K562 (cell line): ENCODE results near the gene SYNGR1. TPM values are rescaled to one million over a fixed set of nuclear protein-coding genes. Genes with fewer than 3 reads are reported as not detected.

Experiments
- ATAC-seq: fragments of 200-7000 bp; cut with Tn5 transposase; 3 replicates; pipeline ENCODE4 v1.9.1; 2020; ENCODE audit warnings: moderate library complexity
- BruUV-seq: library from RNA; stranded (reverse); fragments of 400-500 nt; replicated peaks from 2 replicates; lab custom pipeline; 2021; lab: Mats Ljungman, UMichigan
- CTCF ChIA-PET: fragments of 300-600 bp; formaldehyde crosslinking; extraction: SDS; loops from one replicate; lab custom pipeline; 2021; ENCODE audit warnings: low intra/inter-chr PET ratio; lab: Yijun Ruan, JAX
- POLR2A ChIA-PET: fragments of 300-600, 350-650 bp; sonication (Branson Sonifier 250); formaldehyde crosslinking; extraction: SDS; loops from one replicate; lab custom pipeline; 2021; ENCODE audit warnings: antibody characterized with exemption, inconsistent platforms; lab: Yijun Ruan, JAX
- DNase-seq, 4 experiments: peaks; one replicate each; pipeline versions ENCODE4 v3.0.0 to v3.0.0-alpha.2; 2011 to 2018; ENCODE audit warnings: low spot score in 3 of 4, mixed read lengths in 3 of 4; ENCODE audit errors: extremely low read depth in 1 of 4
- FAIRE-seq: peaks from 2 replicates; lab custom pipeline; 2011; peaks lifted over from hg19 to GRCh38; lab: Jason Lieb, UNC
- H2AFZ ChIP-seq: 2 replicates; pipeline ENCODE4 v1.6.0; 2011; ENCODE audit warnings: low read depth, low read length, control low read depth, inconsistent platforms
- H3K27ac ChIP-seq: fragments of 200-600 bp; 3 replicates; pipeline ENCODE4 v1.8.0; 2011; ENCODE audit warnings: low read depth, mild to moderate bottlenecking, control low read depth, inconsistent platforms, low read length, moderate library complexity, mixed read lengths; ENCODE audit errors: extremely low read depth
- H3K27me3 ChIP-seq, 2 experiments: fragments of 300-600 bp in 1 of 2; 2 replicates in 1 of 2; 3 replicates in 1 of 2; pipeline versions ENCODE4 v1.6.0 to v1.8.0; 2011; ENCODE audit warnings: inconsistent platforms in 2 of 2, low read length in 2 of 2, mild to moderate bottlenecking in 1 of 2, mixed read lengths in 1 of 2, moderate library complexity in 1 of 2; ENCODE audit not compliant: control insufficient read depth in 2 of 2, insufficient read depth in 2 of 2
- H3K36me3 ChIP-seq: fragments of 300-600 bp; 3 replicates; pipeline ENCODE4 v1.8.0; 2011; ENCODE audit warnings: mild to moderate bottlenecking, low read length, inconsistent platforms; ENCODE audit not compliant: control insufficient read depth, insufficient read depth
- H3K4me1 ChIP-seq, 2 experiments: fragments of 200-600 bp in 1 of 2; replicated peaks in 1 of 2; 2 replicates in 1 of 2; 3 replicates in 1 of 2; pipeline versions ENCODE4 v1.5.1 to v1.8.0; 2011; ENCODE audit warnings: inconsistent platforms in 2 of 2, low read length in 2 of 2, mild to moderate bottlenecking in 1 of 2, mixed read lengths in 1 of 2, moderate library complexity in 1 of 2; ENCODE audit not compliant: control insufficient read depth in 2 of 2, insufficient read depth in 2 of 2
- H3K4me2 ChIP-seq: 2 replicates; pipeline ENCODE4 v1.6.1; 2011; ENCODE audit warnings: low read length, control low read depth, inconsistent platforms, mixed read lengths; ENCODE audit not compliant: insufficient read depth
- H3K4me3 ChIP-seq: fragments of 200-600 bp; sonication (generic), shearing (Covaris generic); 2 replicates; pipeline ENCODE4 v1.5.1; 2016; ENCODE audit warnings: control low read depth, inconsistent platforms
- H3K79me2 ChIP-seq: fragments of 200-600 bp; 3 replicates; pipeline ENCODE4 v1.8.0; 2011; ENCODE audit warnings: low read length, inconsistent platforms; ENCODE audit not compliant: control insufficient read depth, insufficient read depth
- H3K9ac ChIP-seq, 2 experiments: 2 replicates each; pipeline versions ENCODE4 v1.6.0 to v1.6.1; 2011; ENCODE audit warnings: low read depth in 2 of 2, low read length in 2 of 2, control low read depth in 1 of 2, inconsistent platforms in 1 of 2, mild to moderate bottlenecking in 1 of 2, mixed read lengths in 1 of 2; ENCODE audit not compliant: insufficient read depth in 1 of 2
- H3K9me1 ChIP-seq: one replicate; pipeline ENCODE4 v1.6.0; 2011; ENCODE audit warnings: inconsistent platforms, mild to moderate bottlenecking, low read length, moderate library complexity; ENCODE audit not compliant: control insufficient read depth, insufficient read depth
- H3K9me3 ChIP-seq: replicated peaks from 2 replicates; pipeline ENCODE4 v1.5.1; 2011; ENCODE audit warnings: low read depth, low read length, inconsistent platforms; ENCODE audit not compliant: control insufficient read depth, insufficient read depth
- H4K20me1 ChIP-seq: replicated peaks from 2 replicates; pipeline ENCODE4 v1.6.1; 2011; ENCODE audit warnings: low read length, inconsistent platforms, mixed read lengths; ENCODE audit not compliant: control insufficient read depth, insufficient read depth
- ELF2 ChIP-seq: fragments of 250-450 bp; sonication (Bioruptor Pico); IDR thresholded peaks from 2 replicates; pipeline ENCODE4 v1.5.0; 2021; ENCODE audit warnings: mild to moderate bottlenecking
- ETS2 ChIP-seq: IDR thresholded peaks from 2 replicates; pipeline ENCODE4 v1.6.1; 2016; ENCODE audit warnings: borderline replicate concordance, missing genetic modification characterization, mild to moderate bottlenecking, moderate library complexity, missing compliant biosample characterization; ENCODE audit not compliant: poor library complexity, severe bottlenecking
- FOXA3 ChIP-seq, 2 experiments: fragments of 450-650 bp in 1 of 2; sonication (generic) in 1 of 2; formaldehyde crosslinking; IDR thresholded peaks in 1 of 2; conservative IDR thresholded peaks in 1 of 2; 2 replicates each; pipeline versions ENCODE4 v1.4.0 to v1.8.0; 2020 to 2022; ENCODE audit warnings: mild to moderate bottlenecking in 2 of 2, missing genetic modification reagents in 1 of 2
- HNRNPLL ChIP-seq: fragments of 200-400 bp; formaldehyde crosslinking; IDR thresholded peaks from 2 replicates; pipeline ENCODE4 v1.6.1; 2017; ENCODE audit warnings: low read length, low read depth, mild to moderate bottlenecking; ENCODE audit not compliant: poor library complexity, severe bottlenecking
- JUND ChIP-seq, 2 experiments: IDR thresholded peaks; 2 replicates in 1 of 2; 3 replicates in 1 of 2; pipeline ENCODE4 v1.6.1; 2011; ENCODE audit warnings: borderline replicate concordance in 2 of 2, low read depth in 2 of 2, low read length in 2 of 2, improper control_type of control experiment in 1 of 2, missing biosample characterization in 1 of 2, missing genetic modification characterization in 1 of 2, missing genetic modification reagents in 1 of 2
- LEF1 ChIP-seq: fragments of 450-650 bp; IDR thresholded peaks from 2 replicates; pipeline ENCODE4 v1.6.1; 2016; ENCODE audit warnings: mild to moderate bottlenecking
- RBM22 ChIP-seq: fragments of 200-400 bp; formaldehyde crosslinking; IDR thresholded peaks from 2 replicates; pipeline ENCODE4 v1.6.1; 2018; ENCODE audit warnings: low read length, low read depth; ENCODE audit not compliant: poor library complexity, severe bottlenecking
- SMARCA4 ChIP-seq: fragments of 450-650 bp; IDR thresholded peaks from 2 replicates; pipeline ENCODE4 v1.6.1; 2016
- TBP ChIP-seq: optimal IDR thresholded peaks from 2 replicates; pipeline ENCODE3; 2011; ENCODE audit warnings: low read depth, low read length, improper control_type of control experiment
- TRIM28 ChIP-seq: fragments of 450-650 bp; IDR thresholded peaks from 2 replicates; pipeline ENCODE4 v1.6.1; 2017
- ZEB2 ChIP-seq: fragments of 450-650 bp; IDR thresholded peaks from 2 replicates; pipeline ENCODE4 v1.6.1; 2016
- ZKSCAN1 ChIP-seq: fragments of 150-350 bp; IDR thresholded peaks from 2 replicates; pipeline ENCODE4 v1.6.1; 2016; ENCODE audit warnings: low read depth, low read length
- WGBS: fragments of 100-300 bp; shearing (Covaris generic); methylation state at CpG from one replicate; pipeline ENCODE4 v1.1.6; 2016; ENCODE audit warnings: low coverage, mixed read lengths; ENCODE audit not compliant: insufficient coverage; ENCODE audit errors: missing lambda C conversion rate; 5-methylcytosine and 5-hydroxymethylcytosine counted together
- in situ Hi-C: fragments of 300-500 bp; cut with MboI; formaldehyde crosslinking; loops from 4 replicates; pipeline ENCODE4 v1.15.0; 2018; ENCODE audit warnings: inconsistent platforms, mixed read lengths
- intact Hi-C: fragments of 100-400 bp; cut with micrococcal nuclease; formaldehyde crosslinking; loops from 2 replicates; pipeline ENCODE4 v1.14.2; 2022
- polyA plus RNA-seq, 8 experiments: library from polyadenylated mRNA; depleted of rRNA in 4 of 8; stranded (reverse) in 5 of 8; unstranded in 3 of 8; fragments of >200 nt; fragmentation: Nextera tagmentation in 2 of 8; fragmentation: Illumina TruSeq in 1 of 8; extraction: Ambion mirVana in 2 of 8; extraction: Trizol in 1 of 8; gene quantifications; 2 replicates each; pipeline versions ENCODE4 v1.2.1 to v1.2.3, GENCODE V29; 2011 to 2014; ENCODE audit warnings: inconsistent platforms in 1 of 8, missing spikeins in 1 of 8
- total RNA-seq, 7 experiments: library from RNA; depleted of rRNA in 6 of 7; stranded (reverse); fragments of >200 nt in 6 of 7; fragmentation: Illumina TruSeq in 2 of 7; extraction: Trizol in 2 of 7; gene quantifications; 2 replicates each; pipeline versions ENCODE4 v1.2.1 to v1.2.3, GENCODE V29; 2011 to 2021; ENCODE audit warnings: low replicate concordance in 1 of 7
- TF ChIP-seq, protein P1 (sequence below): fragments of 250-450 bp; sonication (Bioruptor Pico); IDR thresholded peaks from 2 replicates; pipeline ENCODE4 v1.8.0; 2021; ENCODE audit warnings: moderate library complexity, mild to moderate bottlenecking, inconsistent platforms
- TF ChIP-seq, protein P2 (sequence below): fragments of 250-450 bp; sonication (Bioruptor Pico); IDR thresholded peaks from 2 replicates; pipeline ENCODE4 v1.8.0; 2022; ENCODE audit warnings: inconsistent platforms
- TF ChIP-seq, protein P3 (sequence below): fragments of 450-650 bp; IDR thresholded peaks from 2 replicates; pipeline ENCODE4 v1.6.1; 2016; ENCODE audit warnings: mild to moderate bottlenecking

Gene SYNGR1
- total and polyA plus RNA-seq, 9 of the 15 experiments (the other 6 are each of a cell fraction or from before 2014, with no cell fraction given) = 1.8 to 15.9 (median 5.5) TPM

DNA sequence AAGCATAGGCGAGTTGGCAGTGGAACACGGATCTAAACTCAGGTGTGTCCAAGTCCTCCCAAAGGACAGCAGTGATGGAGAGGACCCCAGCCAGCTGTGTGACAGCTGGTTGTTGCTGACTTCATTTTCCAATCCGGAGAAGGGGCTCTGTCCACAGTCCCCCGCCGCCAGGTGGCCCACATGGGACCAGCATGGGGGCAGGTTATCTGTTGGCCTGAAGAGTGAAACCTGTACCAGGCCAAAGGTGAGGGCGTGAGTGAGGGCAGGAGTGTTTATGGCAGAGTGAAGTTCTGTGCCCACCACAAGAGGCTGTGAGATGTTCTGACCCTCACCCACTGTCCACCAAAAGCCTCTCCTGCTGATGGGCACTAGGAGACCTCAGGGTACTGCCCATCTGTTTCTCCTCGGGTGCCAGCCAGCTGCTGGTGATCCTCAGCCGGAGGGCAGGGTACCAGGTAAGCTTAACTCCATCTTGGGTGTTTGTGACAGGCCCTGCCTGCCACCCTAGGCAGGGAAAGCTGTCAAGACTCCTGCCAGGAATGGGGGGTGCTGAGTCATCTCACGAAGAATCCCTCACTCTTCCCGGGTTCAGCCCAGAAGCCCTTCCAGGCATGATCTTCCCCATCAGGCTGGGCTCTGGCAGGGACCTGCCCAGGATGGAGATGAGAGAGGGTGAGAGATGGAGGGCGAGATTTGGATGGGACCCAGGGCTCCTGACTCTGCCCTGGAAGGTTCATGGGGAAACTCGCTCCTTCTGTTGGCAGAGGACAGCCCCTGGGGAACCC lies 34.2 kb downstream of the SYNGR1 start:
- ChIA-PET POLR2A (interaction anchor here (0.6 to 0.8 kb wide), 3 partner anchors 15 to 34 kb away, joined by 3 read pairs; no protein-coding TSS in a partner anchor), CTCF (no interaction called here)
- no peaks in the 10 kb centered on the region for H3K27me3 ChIP-seq
- no peaks in the 10 kb centered on the region for H3K36me3 ChIP-seq
- H3K4me2 ChIP-seq = no peak overlapping the region
- WGBS = 59% methylated on average over 7 of the region's 12 CpGs
- no peak overlapping the region for H2AFZ ChIP-seq
- TF ChIP-seq HNRNPLL (no peak), SMARCA4 (no peak), ZKSCAN1 (no peak), ETS2 (tag) (no peak), TRIM28 (no peak), ZEB2 (no peak), TBP (no peak), ELF2 (no peak), FOXA3 (CRISPR knock-in tag; conservative IDR thresholded peaks at IDR 0.05 in 1 of 2, IDR thresholded peaks at IDR 0.05 in 1 of 2) (no peak), JUND (IDR thresholded peaks at IDR 0.05; ENCODE audit: borderline replicate concordance, low read depth, low read length) (no peak), JUND (tag; IDR thresholded peaks at IDR 0.05; ENCODE audit: borderline replicate concordance, low read depth, low read length) (no peak), LEF1 (no peak), RBM22 (no peak)
- TF ChIP-seq, protein P1, sequence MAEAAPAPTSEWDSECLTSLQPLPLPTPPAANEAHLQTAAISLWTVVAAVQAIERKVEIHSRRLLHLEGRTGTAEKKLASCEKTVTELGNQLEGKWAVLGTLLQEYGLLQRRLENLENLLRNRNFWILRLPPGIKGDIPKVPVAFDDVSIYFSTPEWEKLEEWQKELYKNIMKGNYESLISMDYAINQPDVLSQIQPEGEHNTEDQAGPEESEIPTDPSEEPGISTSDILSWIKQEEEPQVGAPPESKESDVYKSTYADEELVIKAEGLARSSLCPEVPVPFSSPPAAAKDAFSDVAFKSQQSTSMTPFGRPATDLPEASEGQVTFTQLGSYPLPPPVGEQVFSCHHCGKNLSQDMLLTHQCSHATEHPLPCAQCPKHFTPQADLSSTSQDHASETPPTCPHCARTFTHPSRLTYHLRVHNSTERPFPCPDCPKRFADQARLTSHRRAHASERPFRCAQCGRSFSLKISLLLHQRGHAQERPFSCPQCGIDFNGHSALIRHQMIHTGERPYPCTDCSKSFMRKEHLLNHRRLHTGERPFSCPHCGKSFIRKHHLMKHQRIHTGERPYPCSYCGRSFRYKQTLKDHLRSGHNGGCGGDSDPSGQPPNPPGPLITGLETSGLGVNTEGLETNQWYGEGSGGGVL (CRISPR knock-in tag) = no peak
- TF ChIP-seq, protein P2, sequence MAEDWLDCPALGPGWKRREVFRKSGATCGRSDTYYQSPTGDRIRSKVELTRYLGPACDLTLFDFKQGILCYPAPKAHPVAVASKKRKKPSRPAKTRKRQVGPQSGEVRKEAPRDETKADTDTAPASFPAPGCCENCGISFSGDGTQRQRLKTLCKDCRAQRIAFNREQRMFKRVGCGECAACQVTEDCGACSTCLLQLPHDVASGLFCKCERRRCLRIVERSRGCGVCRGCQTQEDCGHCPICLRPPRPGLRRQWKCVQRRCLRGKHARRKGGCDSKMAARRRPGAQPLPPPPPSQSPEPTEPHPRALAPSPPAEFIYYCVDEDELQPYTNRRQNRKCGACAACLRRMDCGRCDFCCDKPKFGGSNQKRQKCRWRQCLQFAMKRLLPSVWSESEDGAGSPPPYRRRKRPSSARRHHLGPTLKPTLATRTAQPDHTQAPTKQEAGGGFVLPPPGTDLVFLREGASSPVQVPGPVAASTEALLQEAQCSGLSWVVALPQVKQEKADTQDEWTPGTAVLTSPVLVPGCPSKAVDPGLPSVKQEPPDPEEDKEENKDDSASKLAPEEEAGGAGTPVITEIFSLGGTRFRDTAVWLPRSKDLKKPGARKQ (CRISPR knock-in tag) = no peak
- TF ChIP-seq, protein P3, sequence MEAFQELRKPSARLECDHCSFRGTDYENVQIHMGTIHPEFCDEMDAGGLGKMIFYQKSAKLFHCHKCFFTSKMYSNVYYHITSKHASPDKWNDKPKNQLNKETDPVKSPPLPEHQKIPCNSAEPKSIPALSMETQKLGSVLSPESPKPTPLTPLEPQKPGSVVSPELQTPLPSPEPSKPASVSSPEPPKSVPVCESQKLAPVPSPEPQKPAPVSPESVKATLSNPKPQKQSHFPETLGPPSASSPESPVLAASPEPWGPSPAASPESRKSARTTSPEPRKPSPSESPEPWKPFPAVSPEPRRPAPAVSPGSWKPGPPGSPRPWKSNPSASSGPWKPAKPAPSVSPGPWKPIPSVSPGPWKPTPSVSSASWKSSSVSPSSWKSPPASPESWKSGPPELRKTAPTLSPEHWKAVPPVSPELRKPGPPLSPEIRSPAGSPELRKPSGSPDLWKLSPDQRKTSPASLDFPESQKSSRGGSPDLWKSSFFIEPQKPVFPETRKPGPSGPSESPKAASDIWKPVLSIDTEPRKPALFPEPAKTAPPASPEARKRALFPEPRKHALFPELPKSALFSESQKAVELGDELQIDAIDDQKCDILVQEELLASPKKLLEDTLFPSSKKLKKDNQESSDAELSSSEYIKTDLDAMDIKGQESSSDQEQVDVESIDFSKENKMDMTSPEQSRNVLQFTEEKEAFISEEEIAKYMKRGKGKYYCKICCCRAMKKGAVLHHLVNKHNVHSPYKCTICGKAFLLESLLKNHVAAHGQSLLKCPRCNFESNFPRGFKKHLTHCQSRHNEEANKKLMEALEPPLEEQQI = no peak
- H3K4me3 ChIP-seq = no peak overlapping the region
- H3K9me3 ChIP-seq = no peaks in the 10 kb centered on the region
- no peak overlapping the region for H3K27ac ChIP-seq
- no peaks in the 10 kb centered on the region for H3K9me1 ChIP-seq
- 0 out of 4 replicates have a peak overlapping the region, but pooled peaks of 1 of the 2 experiments have one; percentile 32 for H3K9ac ChIP-seq
- intact Hi-C loops = no loop called here
- H3K4me1 ChIP-seq = peaks cover 0 to 39% of the 10 kb centered on the region in 2 experiments; a peak in 3 of 5 replicates
- H4K20me1 ChIP-seq = no peaks in the 10 kb centered on the region
- in situ Hi-C loops = no loop called here
- DNase-seq = no peak
- ATAC-seq = no peak
- FAIRE-seq = no peak
- H3K79me2 ChIP-seq = no peaks in the 10 kb centered on the region
- BruUV-seq = no TSS peak
